Stomach smooth muscle (tissue), 2 donors: ENCODE data around the gene DLK2.
"Not testable (repeated sequence)": the region's sequence is repeated elsewhere in the genome, so short reads cannot be mapped to it uniquely, and the experiment has no call there.

Experiments used
- H3K27ac ChIP-seq: one replicate; pipeline ENCODE4 v1.7.0; 2013; ENCODE audit warnings: mild to moderate bottlenecking, low read length, inconsistent platforms
- H3K27me3 ChIP-seq, 2 donors: one replicate each; pipeline ENCODE4 v1.7.0; 2013; ENCODE audit warnings: low read length in 2 of 2; ENCODE audit not compliant: insufficient read depth in 2 of 2, control insufficient read depth in 1 of 2
- H3K36me3 ChIP-seq, 2 donors: one replicate each; pipeline ENCODE4 v1.7.0; 2013; ENCODE audit warnings: low read length in 2 of 2; ENCODE audit not compliant: control insufficient read depth in 2 of 2, insufficient read depth in 2 of 2
- H3K4me1 ChIP-seq: one replicate; pipeline ENCODE4 v1.7.0; 2013; ENCODE audit warnings: low read length; ENCODE audit not compliant: control insufficient read depth, insufficient read depth
- H3K4me3 ChIP-seq, 2 donors: one replicate each; pipeline ENCODE4 v1.7.0; 2013; ENCODE audit warnings: low read length in 2 of 2
- H3K9ac ChIP-seq, 2 donors: one replicate each; pipeline ENCODE4 v1.7.0; 2013; ENCODE audit warnings: low read length in 2 of 2, mild to moderate bottlenecking in 1 of 2
- H3K9me3 ChIP-seq, 2 donors: one replicate each; pipeline ENCODE4 v1.7.0; 2013; ENCODE audit warnings: low read length in 2 of 2; ENCODE audit not compliant: control insufficient read depth in 2 of 2
- donor health status: healthy.
- donor health status: Pancreatic carcinoma.

Gene DLK2

GRCh38 chr6:43455531-43456428 is at the start of gene DLK2:
TSS of gene DLK2 (minus strand) at chr6:43455548. CDS start at chr6:43454825, 723 bp downstream.
- H3K9me3 ChIP-seq, result peaks cover 0 to 3% of the 10 kb centered on the region in 2 donors
- peaks cover 7 to 14% of the 10 kb centered on the region in 2 donors for H3K36me3 ChIP-seq
- H3K27ac ChIP-seq, result no peak within 1 kb of the TSS
- H3K9ac ChIP-seq, result peak within 1 kb of the TSS in 1 of 2 donors; percentile 48
- peak within 1 kb of the TSS; percentile 53 to 70 for H3K4me3 ChIP-seq
- H3K27me3 ChIP-seq, result peaks cover 13 to 19% of the 10 kb centered on the region in 2 donors
- H3K4me1 ChIP-seq, result peaks cover 13% of the 10 kb centered on the region

- Histone ChIP-seq H3K27me3 (no peaks in the 10 kb centered on the region), H3K27ac (no peak overlapping the region), H3K4me1 (peaks cover 11% of the 10 kb centered on the region), H3K4me3 (no peak overlapping the region), H3K36me3 (peaks cover 46 to 61% of the 10 kb centered on the region in 2 donors), H3K9me3 (no peaks in the 10 kb centered on the region), H3K9ac (no peak overlapping the region)
Observed at GRCh38 chr6:43503443-43503842, 48.1 kb upstream of the DLK2 start.

GRCh38 chr6:43502666-43503065 is 47.3 kb upstream of the DLK2 start:
- H3K9ac ChIP-seq, result no peak overlapping the region

GRCh38 chr6:43500921-43501320 is 45.6 kb upstream of the DLK2 start:
- Histone ChIP-seq H3K27ac (no peak overlapping the region), H3K36me3 (peaks cover 45 to 72% of the 10 kb centered on the region in 2 donors), H3K4me3 (no peak overlapping the region), H3K4me1 (peaks cover 19% of the 10 kb centered on the region), H3K9ac (no peak overlapping the region), H3K27me3 (no peaks in the 10 kb centered on the region), H3K9me3 (no peaks in the 10 kb centered on the region)

More at GRCh38 chr6:43502666-43503065, 47.3 kb upstream of the DLK2 start:
- peaks cover 46 to 66% of the 10 kb centered on the region in 2 donors for H3K36me3 ChIP-seq
- no peak overlapping the region for H3K27ac ChIP-seq
- H3K9me3 ChIP-seq, result no peaks in the 10 kb centered on the region
- no peak overlapping the region for H3K4me3 ChIP-seq
- peaks cover 11% of the 10 kb centered on the region for H3K4me1 ChIP-seq
- H3K27me3 ChIP-seq, result no peaks in the 10 kb centered on the region

GRCh38 chr6:43499028-43499815 is 43.9 kb upstream of the DLK2 start:
- peaks cover 43 to 66% of the 10 kb centered on the region in 2 donors for H3K36me3 ChIP-seq
- no peaks in the 10 kb centered on the region for H3K9me3 ChIP-seq
- H3K27ac ChIP-seq, result no peak overlapping the region
- peaks cover 21% of the 10 kb centered on the region for H3K4me1 ChIP-seq
- H3K27me3 ChIP-seq, result no peaks in the 10 kb centered on the region
- H3K4me3 ChIP-seq, result no peak overlapping the region
- no peak overlapping the region for H3K9ac ChIP-seq

- not testable (repeated sequence) for H3K4me3 ChIP-seq, H3K27me3 ChIP-seq, H3K9me3 ChIP-seq, H3K9ac ChIP-seq, H3K27ac ChIP-seq
- Histone ChIP-seq H3K36me3 (peaks cover 37 to 59% of the 10 kb centered on the region in 2 donors), H3K4me1 (peaks cover 23% of the 10 kb centered on the region)
Observed at GRCh38 chr6:43498291-43498690, 42.9 kb upstream of the DLK2 start.

GRCh38 chr6:43497689-43498088 is 42.3 kb upstream of the DLK2 start:
- Histone ChIP-seq H3K4me1 (peaks cover 26% of the 10 kb centered on the region), H3K9me3 (no peaks in the 10 kb centered on the region), H3K9ac (no peak overlapping the region), H3K27ac (no peak overlapping the region), H3K4me3 (no peak overlapping the region), H3K36me3 (peaks cover 35 to 53% of the 10 kb centered on the region in 2 donors), H3K27me3 (no peaks in the 10 kb centered on the region)

- no peak overlapping the region for H3K4me3 ChIP-seq
- H3K36me3 ChIP-seq, result peaks cover 29 to 47% of the 10 kb centered on the region in 2 donors
- H3K4me1 ChIP-seq, result peaks cover 33% of the 10 kb centered on the region
- H3K27ac ChIP-seq, result no peak overlapping the region
- H3K27me3 ChIP-seq, result no peaks in the 10 kb centered on the region
- H3K9me3 ChIP-seq, result no peaks in the 10 kb centered on the region
- peak overlapping the region in 1 of 2 donors; percentile 13 for H3K9ac ChIP-seq
Observed at GRCh38 chr6:43497129-43497396, 41.7 kb upstream of the DLK2 start.

GRCh38 chr6:43496370-43497128 is 41.2 kb upstream of the DLK2 start:
- Histone ChIP-seq H3K4me1 (peaks cover 37% of the 10 kb centered on the region), H3K9ac (peak overlapping the region in 1 of 2 donors; percentile 13), H3K4me3 (no peak overlapping the region), H3K27ac (no peak overlapping the region), H3K27me3 (no peaks in the 10 kb centered on the region), H3K9me3 (no peaks in the 10 kb centered on the region), H3K36me3 (peaks cover 25 to 43% of the 10 kb centered on the region in 2 donors)

GRCh38 chr6:43495409-43495941 is 40.1 kb upstream of the DLK2 start:
- Histone ChIP-seq H3K9me3 (no peaks in the 10 kb centered on the region), H3K4me1 (peaks cover 37% of the 10 kb centered on the region), H3K27ac (no peak overlapping the region), H3K4me3 (no peak overlapping the region), H3K9ac (peak overlapping the region in 1 of 2 donors; percentile 42), H3K27me3 (no peaks in the 10 kb centered on the region), H3K36me3 (peaks cover 15 to 32% of the 10 kb centered on the region in 2 donors)
